Measurements from ENCODE around the gene LST1. TPM values are rescaled to one million over a fixed set of nuclear protein-coding genes. Genes with fewer than 3 reads are reported as not detected.

Gene LST1
- total and polyA plus RNA-seq, 2 of the 8 experiments (the other 6 are each of a cell fraction or from before 2014, with no cell fraction given), result not detected

DNA sequence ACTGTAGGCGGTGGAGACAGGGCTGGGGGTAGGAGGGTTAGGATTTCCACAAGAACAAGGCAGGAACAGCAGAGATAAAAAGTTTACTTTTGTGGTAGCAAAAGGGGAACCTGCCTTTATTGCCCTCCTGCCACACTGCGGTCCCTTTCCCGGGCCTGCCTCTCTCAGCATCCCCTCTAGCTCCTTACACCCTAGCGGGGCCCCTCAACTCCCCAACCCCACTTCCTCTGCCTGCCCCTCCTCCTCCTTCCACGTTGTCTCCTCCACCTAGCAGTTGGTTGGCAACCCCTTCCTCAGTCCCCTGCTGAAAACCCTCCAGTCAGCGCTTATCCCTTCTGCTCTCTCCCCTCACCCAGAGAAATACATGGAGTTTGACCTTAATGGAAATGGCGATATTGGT is 29.7 kb downstream of the LST1 start:
- Histone ChIP-seq H3K27me3 (replicated peaks in 1 of 4; ENCODE audit: control insufficient read depth in 3 of 4, extremely low read depth in 1 of 4, insufficient read depth in 3 of 4, low read length in 3 of 4) (no peaks in the 10 kb centered on the region), H2BK15ac (ENCODE audit: low read length) (peak overlapping the region; percentile 36; the same call in 1 of the 2 replicates), H4K8ac (ENCODE audit: extremely low read depth, insufficient read depth, low read length) (0 out of 2 replicates have a peak overlapping the region, but pooled peaks have one; percentile 58), H2BK12ac (ENCODE audit: low read depth, low read length) (peak overlapping the region; percentile 71; the same call in 1 of the 2 replicates), H2AFZ (ENCODE audit: low read length) (peak overlapping the region; percentile 17), H2BK5ac (ENCODE audit: low read depth, low read length) (peak overlapping the region; percentile 66; the same call in 1 of the 2 replicates), H3K23ac (ENCODE audit: insufficient read length) (no peak overlapping the region), H3K9me3 (ENCODE audit: insufficient read depth in 2 of 2, low read depth in 1 of 2, low read length in 1 of 2) (no peaks in the 10 kb centered on the region), H2BK120ac (replicated peaks; ENCODE audit: low read depth, low read length) (no peak overlapping the region), H2BK20ac (ENCODE audit: low read length) (no peak overlapping the region), H3K14ac (ENCODE audit: insufficient read length) (no peak overlapping the region), H3K4ac (replicated peaks; ENCODE audit: insufficient read length, low read depth, low read length) (no peak overlapping the region), H3K4me2 (ENCODE audit: insufficient read depth in 1 of 2, low read depth in 2 of 2, low read length in 2 of 2) (peak overlapping the region in 1 of 2 experiments; percentile 24; a peak in 1 of 4 replicates), H3K36me3 (ENCODE audit: control insufficient read depth in 2 of 4, insufficient read depth in 4 of 4, low read length in 3 of 4) (no peaks in the 10 kb centered on the region), H4K20me1 (replicated peaks in 1 of 2; ENCODE audit: control insufficient read depth in 1 of 2, insufficient read depth in 2 of 2, low read length in 2 of 2) (no peaks in the 10 kb centered on the region), H3K56ac (replicated peaks; ENCODE audit: insufficient read length, low read depth, low read length) (no peak overlapping the region), H4K5ac (ENCODE audit: insufficient read length, low read depth, low read length) (no peak overlapping the region), H3K23me2 (ENCODE audit: low read depth, low read length) (peaks cover 4% of the 10 kb centered on the region; the same call in 1 of the 2 replicates), H4K91ac (replicated peaks; ENCODE audit: insufficient read length, low read length) (no peak overlapping the region), H3K79me2 (ENCODE audit: control insufficient read depth in 1 of 2, insufficient read depth in 2 of 2, low read length in 2 of 2) (no peaks in the 10 kb centered on the region), H3K79me1 (ENCODE audit: low read depth, low read length) (no peaks in the 10 kb centered on the region), H3K4me1 (replicated peaks in 1 of 4; ENCODE audit: control insufficient read depth in 3 of 4, insufficient read depth in 4 of 4, low read length in 3 of 4) (peaks cover 2 to 12% (median 6%) of the 10 kb centered on the region in 4 experiments; a peak in 6 of 7 replicates), H3K27ac (ENCODE audit: low read depth, low read length) (no peak overlapping the region), H2AK5ac (ENCODE audit: low read depth, low read length) (peak overlapping the region; percentile 32; the same call in 1 of the 2 replicates), H3K9ac (replicated peaks in 1 of 4; ENCODE audit: extremely low read depth in 1 of 4, low read depth in 3 of 4, low read length in 3 of 4) (no peak overlapping the region), H3K4me3 (ENCODE audit: extremely low read depth in 1 of 4, insufficient read depth in 2 of 4, low read depth in 3 of 4, low read length in 4 of 4) (no peak overlapping the region; a peak in 2 of 8 replicates), H3K18ac (ENCODE audit: extremely low read depth, low read length) (no peak overlapping the region)
- TF ChIP-seq BACH1 (IDR thresholded peaks at IDR 0.05; ENCODE audit: low read length) (no peak), ASH2L (IDR thresholded peaks at IDR 0.05; ENCODE audit: low read length) (peak; percentile 22)
- FAIRE-seq, result no peak
- CTCF ChIA-PET (ENCODE audit: partially characterized antibody), result interaction anchor here (0.7 to 4.5 kb wide), 7 partner anchors 9 to 119 kb away, joined by 3 to 45 read pairs (median 7); partner anchors contain the start of gene ATP6V1G2
- no peak for DNase-seq (ENCODE audit: low read depth in 1 of 2, low spot score in 2 of 2)
- POLR2A ChIA-PET (ENCODE audit: partially characterized antibody), result interaction anchor here (0.5 to 34.9 kb wide), 8 partner anchors 17 to 283 kb away, joined by 3 to 883 read pairs (median 4); partner anchors contain the start of genes APOM, ATP6V1G2, BAG6 and C6orf47
- WGBS, 2 experiments (ENCODE audit: extremely low coverage in 1 of 2, insufficient coverage in 1 of 2, insufficient read length in 1 of 2, insufficient replicate concordance in 2 of 2, low coverage in 1 of 2, low lambda C conversion rate in 2 of 2, missing lambda C conversion rate in 1 of 2), result 66% methylated on average over 7 of the region's 7 CpGs; no CpG with 5 or more reads in 1 of the 2 experiments
